Mucosa of gallbladder (tissue), 1 donor: Measurements from ENCODE around the gene BID. TPM values are rescaled to one million over a fixed set of nuclear protein-coding genes. Genes with fewer than 3 reads are reported as not detected.

Experiments used
- DNase-seq: peaks from one replicate; pipeline ENCODE4 v3.0.0-alpha.2; 2020; ENCODE audit warnings: low spot score
- total RNA-seq: library from RNA; stranded (reverse); gene quantifications from one replicate; pipeline ENCODE4 v1.2.1, GENCODE V29; 2021
- donor health status: DM: no; HTN: no; CAD: no.

BID gene
- total RNA-seq, 1 donor from 2014 or later, result 27.1 TPM

GRCh38 chr22:17783773-17784480 is 9.7 kb upstream of the BID start:
- no peak for DNase-seq

- no peak for DNase-seq
Measured at GRCh38 chr22:17783312-17783711, 9.0 kb upstream of the BID start.

GRCh38 chr22:17782621-17783020 is 8.4 kb upstream of the BID start:
- DNase-seq, result no peak

- DNase-seq, result no peak
Measured at GRCh38 chr22:17782158-17782557, 7.9 kb upstream of the BID start.

GRCh38 chr22:17781319-17782031 is 7.2 kb upstream of the BID start:
- DNase-seq, result no peak

GRCh38 chr22:17780741-17781318 is 6.6 kb upstream of the BID start:
- DNase-seq, result no peak

- no peak for DNase-seq
Measured at GRCh38 chr22:17780116-17780740, 6.0 kb upstream of the BID start.

GRCh38 chr22:17779286-17780115 is 5.2 kb upstream of the BID start:
- DNase-seq, result no peak

- no peak for DNase-seq
Measured at GRCh38 chr22:17778412-17778976, 4.2 kb upstream of the BID start.

- no peak for DNase-seq
Measured at GRCh38 chr22:17777717-17778044, 3.4 kb upstream of the BID start.

- peak; percentile 40 for DNase-seq
Measured at GRCh38 chr22:17777005-17777716, 2.9 kb upstream of the BID start.

- DNase-seq, result no peak
Measured at GRCh38 chr22:17775781-17776465, 1.7 kb upstream of the BID start.

- DNase-seq, result no peak
Measured at GRCh38 chr22:17774926-17775685, 837 bp upstream of the BID start.

GRCh38 chr22:17773606-17774205 is 563 bp downstream of the BID start:
- no peak for DNase-seq

- no peak for DNase-seq
Measured at GRCh38 chr22:17772958-17773605, 1.2 kb downstream of the BID start.

- no peak for DNase-seq
Measured at GRCh38 chr22:17772249-17772957, 1.9 kb downstream of the BID start.

GRCh38 chr22:17770180-17771077 is 3.8 kb downstream of the BID start:
- no peak for DNase-seq
